ENCODE measurements around the gene CFAP65. TPM values are rescaled to one million over a fixed set of nuclear protein-coding genes. Genes with fewer than 3 reads are reported as not detected.

CFAP65 gene
- total RNA-seq, 6 experiments from 2014 or later: not detected

DNA sequence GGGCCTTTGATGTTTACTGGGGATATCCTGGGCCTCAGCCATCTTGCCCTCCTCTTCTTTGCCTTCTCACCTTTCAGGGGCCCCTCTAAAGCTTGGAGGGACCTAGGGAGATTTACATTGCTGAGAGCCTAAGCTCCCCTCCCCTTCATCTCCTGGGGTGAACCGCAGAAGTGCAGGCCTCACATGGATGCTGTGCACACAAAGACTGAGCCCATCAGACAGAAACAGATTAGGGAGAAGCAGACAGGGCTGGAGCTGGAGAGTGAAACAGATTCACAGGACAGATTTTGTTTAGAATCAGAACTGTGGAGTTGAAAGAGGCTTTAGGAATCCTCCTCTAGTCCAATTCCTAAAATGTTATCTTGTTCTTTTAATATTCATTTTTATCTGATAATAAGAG is 85.3 kb downstream of the CFAP65 start:
- intact Hi-C loops (cut with DNase I): no loop called here
- no peaks in the 10 kb centered on the region for H3K27me3 ChIP-seq
- no peak for TF ChIP-seq POLR2A (IDR thresholded peaks at IDR 0.05)
- TF ChIP-seq, protein P1, sequence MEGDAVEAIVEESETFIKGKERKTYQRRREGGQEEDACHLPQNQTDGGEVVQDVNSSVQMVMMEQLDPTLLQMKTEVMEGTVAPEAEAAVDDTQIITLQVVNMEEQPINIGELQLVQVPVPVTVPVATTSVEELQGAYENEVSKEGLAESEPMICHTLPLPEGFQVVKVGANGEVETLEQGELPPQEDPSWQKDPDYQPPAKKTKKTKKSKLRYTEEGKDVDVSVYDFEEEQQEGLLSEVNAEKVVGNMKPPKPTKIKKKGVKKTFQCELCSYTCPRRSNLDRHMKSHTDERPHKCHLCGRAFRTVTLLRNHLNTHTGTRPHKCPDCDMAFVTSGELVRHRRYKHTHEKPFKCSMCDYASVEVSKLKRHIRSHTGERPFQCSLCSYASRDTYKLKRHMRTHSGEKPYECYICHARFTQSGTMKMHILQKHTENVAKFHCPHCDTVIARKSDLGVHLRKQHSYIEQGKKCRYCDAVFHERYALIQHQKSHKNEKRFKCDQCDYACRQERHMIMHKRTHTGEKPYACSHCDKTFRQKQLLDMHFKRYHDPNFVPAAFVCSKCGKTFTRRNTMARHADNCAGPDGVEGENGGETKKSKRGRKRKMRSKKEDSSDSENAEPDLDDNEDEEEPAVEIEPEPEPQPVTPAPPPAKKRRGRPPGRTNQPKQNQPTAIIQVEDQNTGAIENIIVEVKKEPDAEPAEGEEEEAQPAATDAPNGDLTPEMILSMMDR (IDR thresholded peaks at IDR 0.05): no peak

DNA sequence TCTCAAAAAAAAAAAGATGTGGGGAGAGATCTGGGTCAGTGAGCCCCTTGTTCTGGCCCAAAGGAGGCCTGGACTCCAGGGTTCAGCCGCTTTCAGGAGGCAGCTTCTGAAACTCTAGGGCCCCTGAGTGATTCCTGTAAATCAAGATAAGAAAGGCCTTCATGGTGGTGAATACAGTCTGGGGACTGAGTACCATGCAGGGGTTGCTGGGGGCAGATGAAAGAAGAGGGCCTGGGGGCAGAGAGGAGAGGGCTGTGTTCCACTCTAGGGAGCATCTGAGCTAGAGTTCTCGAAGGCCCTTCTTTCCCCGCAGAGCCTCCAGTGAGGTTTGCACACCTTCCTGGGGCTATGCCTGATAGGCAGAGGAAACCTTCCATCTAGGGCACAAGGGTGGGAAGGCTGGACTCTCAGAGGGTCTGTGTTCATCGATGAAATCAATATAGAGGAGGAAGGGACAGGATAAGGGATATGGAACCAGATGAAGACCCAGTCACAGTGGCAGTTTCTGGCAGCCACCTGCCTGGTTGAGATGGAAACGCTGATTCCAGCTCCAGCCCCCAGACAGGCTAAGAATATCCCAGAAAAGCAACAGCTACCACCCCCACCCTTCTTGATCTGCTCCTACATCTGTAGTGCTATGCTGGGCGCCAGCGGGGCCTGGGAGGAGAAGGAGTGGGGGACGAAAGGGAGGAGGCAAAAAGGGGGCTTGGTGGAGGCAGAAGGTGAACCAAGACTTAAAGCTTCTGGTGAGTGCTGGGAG is 86.6 kb downstream of the CFAP65 start:
- DNase-seq: peak in 1 of 3 donors; percentile 18
- no peaks in the 10 kb centered on the region for H3K27me3 ChIP-seq

More for the DNA sequence above, 85.3 kb downstream of the CFAP65 start:
- Histone ChIP-seq H3K4me1 (no peaks in the 10 kb centered on the region), H3K27ac (no peak overlapping the region), H3K4me3 (no peak overlapping the region), H3K36me3 (no peaks in the 10 kb centered on the region), H3K9me3 (no peaks in the 10 kb centered on the region)
- ATAC-seq (no peak), DNase-seq (peak in 1 of 3 donors; percentile 7)
- WGBS (ENCODE audit: insufficient coverage, low coverage, low lambda C conversion rate, missing lambda C conversion rate): 67% methylated on average over 1 of the region's 1 CpG

DNA sequence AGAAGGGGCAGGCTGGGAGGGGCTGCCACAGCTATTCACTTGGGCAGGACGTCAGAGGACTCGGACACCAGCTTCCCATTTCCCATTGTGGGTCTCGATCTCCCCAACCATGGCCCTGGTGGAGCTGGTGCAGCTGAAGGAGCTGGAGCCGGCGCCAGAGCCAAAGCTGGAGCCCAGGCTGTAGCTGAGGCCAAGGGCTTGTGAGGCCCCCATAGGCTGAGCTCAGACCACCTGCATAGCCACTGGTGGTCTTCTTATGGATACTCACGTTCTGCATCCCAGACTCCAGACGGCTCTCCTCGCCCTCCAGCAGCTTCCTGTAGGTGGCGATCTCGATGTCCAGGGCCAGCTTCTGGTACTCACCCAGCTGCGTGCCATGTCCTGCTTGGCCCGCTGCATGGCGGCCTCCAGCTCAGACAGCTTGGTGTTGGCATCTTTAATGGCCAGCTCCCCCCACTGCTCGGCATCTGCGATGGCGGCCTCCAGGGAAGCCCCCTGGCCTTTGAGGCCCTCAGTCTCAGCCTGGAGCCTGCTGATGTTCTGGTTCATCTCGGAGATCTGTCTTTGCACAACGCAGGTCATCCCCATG is 87.9 kb downstream of the CFAP65 start:
- Histone ChIP-seq H3K36me3 (no peaks in the 10 kb centered on the region), H3K9me3 (no peaks in the 10 kb centered on the region), H3K4me1 (no peaks in the 10 kb centered on the region), H3K4me3 (no peak overlapping the region), H3K27ac (no peak overlapping the region), H3K27me3 (no peaks in the 10 kb centered on the region)
- peak in 1 of 3 donors; percentile 24 for DNase-seq
- ATAC-seq: no peak
- no peak for TF ChIP-seq POLR2A (IDR thresholded peaks at IDR 0.05)
- TF ChIP-seq, protein P1 (IDR thresholded peaks at IDR 0.05): no peak
- intact Hi-C loops (cut with DNase I): no loop called here
- 52% methylated on average over 2 of the region's 18 CpGs for WGBS (ENCODE audit: insufficient coverage, low coverage, low lambda C conversion rate, missing lambda C conversion rate)

More for the DNA sequence above, 86.6 kb downstream of the CFAP65 start:
- H3K36me3 ChIP-seq: no peaks in the 10 kb centered on the region
- no peak overlapping the region for H3K4me3 ChIP-seq
- H3K27ac ChIP-seq: no peak overlapping the region
- no peaks in the 10 kb centered on the region for H3K9me3 ChIP-seq
- WGBS (ENCODE audit: insufficient coverage, low coverage, low lambda C conversion rate, missing lambda C conversion rate): 77% methylated on average over 6 of the region's 8 CpGs
- intact Hi-C loops (cut with DNase I): no loop called here
- ATAC-seq: no peak
- TF ChIP-seq, protein P1 (IDR thresholded peaks at IDR 0.05): no peak
- TF ChIP-seq POLR2A (IDR thresholded peaks at IDR 0.05): no peak
- H3K4me1 ChIP-seq: no peaks in the 10 kb centered on the region

MicroRNAs within 50 kb of the gene (microRNA counts, 767-probe panel; counts per million panel counts)
- microRNA hsa-miR-3131: 237 counts per million
- 237 counts per million for microRNA hsa-miR-375

Small RNA genes lying within 50 kb of the gene (microRNA-seq; reads per million reads assigned to microRNA genes)
- gene MIR3131 (0.87 to 1.3 reads per million in 2 donors), gene MIR375 (1,741 to 4,392 reads per million in 2 donors)

Small RNA genes lying within 50 kb of the gene (small RNA-seq; reads per million reads assigned to genes)
- 0 to 0.10 reads per million in 2 experiments for gene MIR3131
- 415 to 560 reads per million in 2 experiments for gene MIR375

Other genes starting within 250 kb of the CFAP65 start
- gene PRKAG3, start 209.7 kb downstream of the CFAP65 start, total RNA-seq: not detected
- under 1 TPM in 1 of 6 experiments, not detected in 5; 0.25 TPM for gene WNT6, start 181.7 kb downstream of the CFAP65 start, total RNA-seq
- gene WNT10A, start 160.7 kb downstream of the CFAP65 start, total RNA-seq: under 1 TPM in 1 of 6 experiments, not detected in 5; 0.31 TPM
- not detected for gene CDK5R2, start 81.8 kb downstream of the CFAP65 start, total RNA-seq
- not detected for gene FEV, start 56.3 kb downstream of the CFAP65 start, total RNA-seq
- gene CRYBA2, start 48.1 kb downstream of the CFAP65 start, total RNA-seq: not detected
- gene IHH, start 19.4 kb upstream of the CFAP65 start, total RNA-seq: 1 to 10 TPM in 3 of 6 experiments, under 1 TPM in 3; 0.42 to 3.9 (median 1.1) TPM
- gene NHEJ1, start 119.3 kb upstream of the CFAP65 start, total RNA-seq: 10 to 100 TPM in 3 of 6 experiments, 1 to 10 TPM in 3; 5.8 to 16.7 (median 10.9) TPM
- 1 to 10 TPM in 5 of 6 experiments, under 1 TPM in 1; 0.62 to 4.9 (median 2.1) TPM for gene SLC23A3, start 128.5 kb upstream of the CFAP65 start, total RNA-seq
- 10 to 100 TPM; 22.3 to 37.1 (median 30.2) TPM for gene CNPPD1, start 135.4 kb upstream of the CFAP65 start, total RNA-seq
- 10 to 100 TPM; 33.6 to 77.9 (median 51.0) TPM for gene RETREG2, start 136.8 kb upstream of the CFAP65 start, total RNA-seq
- 10 to 100 TPM; 20.7 to 32.3 (median 28.8) TPM for gene ZFAND2B, start 165.3 kb upstream of the CFAP65 start, total RNA-seq
- gene ABCB6, start 177.4 kb upstream of the CFAP65 start, total RNA-seq: 10 to 100 TPM; 20.3 to 72.5 (median 37.3) TPM
- 10 to 100 TPM; 28.3 to 39.6 (median 33.2) TPM for gene ATG9A, start 188.1 kb upstream of the CFAP65 start, total RNA-seq
- 10 to 100 TPM; 19.3 to 27.8 (median 24.5) TPM for gene ANKZF1, start 188.3 kb upstream of the CFAP65 start, total RNA-seq
- gene GLB1L, start 203.9 kb upstream of the CFAP65 start, total RNA-seq: 1 to 10 TPM; 2.1 to 4.2 (median 2.8) TPM
- gene STK16, start 204.0 kb upstream of the CFAP65 start, total RNA-seq: 10 to 100 TPM; 17.7 to 28.1 (median 21.9) TPM
- gene TUBA4B, start 211.7 kb upstream of the CFAP65 start, total RNA-seq: 1 to 10 TPM in 1 of 6 experiments, under 1 TPM in 3, not detected in 2; 0.27 to 2.0 (median 0.57) TPM
- 100 to 1,000 TPM in 1 of 6 experiments, 10 to 100 TPM in 5; 14.9 to 114 (median 35.6) TPM for gene TUBA4A, start 212.4 kb upstream of the CFAP65 start, total RNA-seq
- gene DNAJB2, start 237.8 kb upstream of the CFAP65 start, total RNA-seq: 10 to 100 TPM; 32.6 to 52.1 (median 39.9) TPM

Measured in right lobe of liver (tissue), 6 donors.